WTC11 (cell line): Measurements from ENCODE around the gene FOXO3. TPM values are rescaled to one million over a fixed set of nuclear protein-coding genes. Genes with fewer than 3 reads are reported as not detected.

Source experiments
- ATAC-seq: fragments of 200-7000 bp; cut with Tn5 transposase; 2 replicates; pipeline ENCODE4 v1.10.0; 2021; ENCODE audit warnings: mild to moderate bottlenecking, moderate library complexity
- CTCF ChIA-PET: fragments of 300-600 bp; sonication (Branson Sonifier 250); formaldehyde crosslinking; loops from one replicate; lab custom pipeline; 2021; ENCODE audit warnings: antibody characterized with exemption; lab: Charles Lee
- POLR2A ChIA-PET: fragments of 350-600 bp; sonication (Branson Sonifier 250); formaldehyde crosslinking; loops from one replicate; lab custom pipeline; 2021; ENCODE audit warnings: antibody characterized with exemption; lab: Charles Lee
- DNase-seq: peaks from one replicate; pipeline ENCODE4 v3.0.0; 2021; ENCODE audit warnings: low spot score
- H3K27ac Mint-ChIP-seq: 2 replicates; pipeline ENCODE4 v1.8.0; 2021; ENCODE audit warnings: mixed read lengths
- H3K27me3 Mint-ChIP-seq: 2 replicates; pipeline ENCODE4 v1.8.0; 2021; ENCODE audit warnings: low read depth, mild to moderate bottlenecking, moderate library complexity, mixed read lengths
- H3K36me3 Mint-ChIP-seq: 2 replicates; pipeline ENCODE4 v1.8.0; 2021; ENCODE audit warnings: mixed read lengths
- H3K4me1 Mint-ChIP-seq: 2 replicates; pipeline ENCODE4 v1.8.0; 2022; ENCODE audit warnings: mixed read lengths
- H3K4me3 Mint-ChIP-seq: 2 replicates; pipeline ENCODE4 v1.8.0; 2021; ENCODE audit warnings: mild to moderate bottlenecking, moderate library complexity, mixed read lengths
- H3K9me3 Mint-ChIP-seq: 2 replicates; pipeline ENCODE4 v1.8.0; 2021; ENCODE audit warnings: mixed read lengths
- CREM ChIP-seq: sonication (generic); formaldehyde crosslinking; IDR thresholded peaks from 2 replicates; pipeline ENCODE4 v1.8.1; 2022; ENCODE audit warnings: mild to moderate bottlenecking, missing genetic modification reagents, moderate library complexity
- ESRRA ChIP-seq: sonication (generic); formaldehyde crosslinking; IDR thresholded peaks from 2 replicates; pipeline ENCODE4 v1.8.1; 2022; ENCODE audit warnings: mild to moderate bottlenecking, missing genetic modification reagents, borderline replicate concordance
- JUN ChIP-seq: sonication (generic); formaldehyde crosslinking; IDR thresholded peaks from 2 replicates; pipeline ENCODE4 v1.8.0; 2023; ENCODE audit warnings: mild to moderate bottlenecking, missing genetic modification reagents
- MYBL2 ChIP-seq: sonication (generic); formaldehyde crosslinking; IDR thresholded peaks from 2 replicates; pipeline ENCODE4 v1.8.1; 2023; ENCODE audit warnings: mild to moderate bottlenecking, moderate library complexity, missing genetic modification reagents
- RORB ChIP-seq: fragments of 250-450 bp; sonication (Bioruptor Pico); IDR thresholded peaks from 2 replicates; pipeline ENCODE4 v1.9.0; 2021; ENCODE audit warnings: mild to moderate bottlenecking
- SOX15 ChIP-seq: fragments of 250-450 bp; sonication (Bioruptor Pico); IDR thresholded peaks from 2 replicates; pipeline ENCODE4 v1.9.0; 2021; ENCODE audit warnings: mild to moderate bottlenecking
- TCF7 ChIP-seq: sonication (generic); formaldehyde crosslinking; IDR thresholded peaks from 2 replicates; pipeline ENCODE4 v1.8.0; 2022; ENCODE audit warnings: mild to moderate bottlenecking, low read depth, missing genetic modification reagents, moderate library complexity
- TP53 ChIP-seq: sonication (generic); formaldehyde crosslinking; IDR thresholded peaks from 2 replicates; pipeline ENCODE4 v1.8.1; 2023; ENCODE audit warnings: mild to moderate bottlenecking, missing genetic modification reagents
- ZNF219 ChIP-seq: sonication (generic); formaldehyde crosslinking; IDR thresholded peaks from 2 replicates; pipeline ENCODE4 v1.8.0; 2023; ENCODE audit warnings: missing genetic modification reagents, mild to moderate bottlenecking, borderline replicate concordance
- ZNF423 ChIP-seq: fragments of 250-450 bp; sonication (Bioruptor Pico); IDR thresholded peaks from 2 replicates; pipeline ENCODE4 v2.1.2; 2022; ENCODE audit warnings: mild to moderate bottlenecking, moderate library complexity
- total RNA-seq: library from RNA; stranded (reverse); gene quantifications from 3 replicates; pipeline ENCODE4 v1.2.3, GENCODE V29; 2021
- TF ChIP-seq, protein P1 (sequence below): sonication (generic); formaldehyde crosslinking; IDR thresholded peaks from 2 replicates; pipeline ENCODE4 v1.8.1; 2022; ENCODE audit warnings: mild to moderate bottlenecking, moderate library complexity, missing genetic modification reagents
- TF ChIP-seq, protein P2 (sequence below): sonication (generic); formaldehyde crosslinking; IDR thresholded peaks from 2 replicates; pipeline ENCODE4 v1.8.0; 2022; ENCODE audit warnings: mild to moderate bottlenecking, missing genetic modification reagents
- TF ChIP-seq, protein P3 (sequence below): fragments of 250-450 bp; sonication (Bioruptor Pico); IDR thresholded peaks from 2 replicates; pipeline ENCODE4 v1.8.0; 2021; ENCODE audit warnings: mild to moderate bottlenecking
- TF ChIP-seq, protein P4 (sequence below): sonication (generic); formaldehyde crosslinking; conservative IDR thresholded peaks from 2 replicates; pipeline ENCODE4 v1.8.1; 2023; ENCODE audit warnings: mild to moderate bottlenecking, low read depth, missing genetic modification reagents, moderate library complexity
- TF ChIP-seq, protein P5 (sequence below): sonication (generic); formaldehyde crosslinking; IDR thresholded peaks from 2 replicates; pipeline ENCODE4 v1.8.1; 2022; ENCODE audit warnings: missing genetic modification reagents, borderline replicate concordance
- TF ChIP-seq, protein P6 (sequence below): sonication (generic); formaldehyde crosslinking; IDR thresholded peaks from 2 replicates; pipeline ENCODE4 v1.8.0; 2023; ENCODE audit warnings: missing genetic modification reagents
- TF ChIP-seq, protein P7 (sequence below): sonication (generic); formaldehyde crosslinking; IDR thresholded peaks from 2 replicates; pipeline ENCODE4 v1.8.1; 2022; ENCODE audit warnings: low read depth, missing genetic modification reagents, borderline replicate concordance
- TF ChIP-seq, protein P8 (sequence below): sonication (generic); formaldehyde crosslinking; IDR thresholded peaks from 2 replicates; pipeline ENCODE4 v1.8.1; 2023; ENCODE audit warnings: mild to moderate bottlenecking, missing genetic modification reagents
- TF ChIP-seq, protein P9 (sequence below): sonication (generic); formaldehyde crosslinking; IDR thresholded peaks from 2 replicates; pipeline ENCODE4 v1.8.1; 2023; ENCODE audit warnings: mild to moderate bottlenecking, missing genetic modification reagents

Gene FOXO3
- total RNA-seq, 1 experiment from 2014 or later: 15.6 TPM

DNA sequence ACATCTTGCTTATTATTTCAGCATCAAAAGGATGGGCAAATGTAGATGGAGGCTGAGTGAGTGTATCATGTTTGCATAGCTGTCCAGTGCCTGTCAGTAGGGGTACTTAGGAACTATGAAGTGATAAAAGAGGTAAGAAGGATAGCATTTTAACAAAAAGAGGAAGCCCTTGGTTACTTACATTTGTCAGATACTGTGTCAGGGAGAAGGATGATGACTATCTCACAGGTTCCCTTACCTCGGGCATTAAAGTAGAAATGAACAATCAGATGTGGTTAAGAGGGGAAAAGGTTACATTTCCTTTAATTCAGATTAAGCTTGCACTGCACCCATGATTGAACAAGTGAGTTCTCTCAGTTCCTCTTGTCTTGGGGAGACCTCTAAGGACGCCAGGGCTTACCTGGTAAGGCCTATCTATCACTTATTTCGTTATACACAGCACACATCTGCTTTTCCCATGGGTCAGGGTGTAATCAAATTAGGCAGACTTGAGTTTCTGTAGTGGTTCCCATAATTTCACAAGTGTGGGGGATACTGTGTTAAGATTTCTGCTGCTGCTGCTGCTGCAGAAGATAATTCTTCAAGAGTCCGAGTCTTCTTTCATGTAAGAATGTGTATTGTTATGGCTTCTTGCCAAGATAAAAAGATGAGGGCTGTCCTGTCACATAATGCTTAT, 4.5 kb downstream of the FOXO3 start:
- POLR2A ChIA-PET: interaction anchor here (0.8 kb wide), 1 partner anchor 17 kb away, joined by 4 read pairs; no protein-coding TSS in a partner anchor
- Mint-ChIP-seq H3K27ac (no peak overlapping the region), H3K9me3 (no peaks in the 10 kb centered on the region), H3K27me3 (peaks cover 25% of the 10 kb centered on the region), H3K36me3 (peaks cover 23% of the 10 kb centered on the region), H3K4me3 (no peak overlapping the region)
- DNase-seq (no peak), ATAC-seq (no peak)
- CTCF ChIA-PET: no interaction called here
- TF ChIP-seq SOX15 (no peak), TCF7 (CRISPR knock-in tag) (no peak)
- TF ChIP-seq, all 79 proteins: peak for 0
- peaks cover 39% of the 10 kb centered on the region for H3K4me1 Mint-ChIP-seq

DNA sequence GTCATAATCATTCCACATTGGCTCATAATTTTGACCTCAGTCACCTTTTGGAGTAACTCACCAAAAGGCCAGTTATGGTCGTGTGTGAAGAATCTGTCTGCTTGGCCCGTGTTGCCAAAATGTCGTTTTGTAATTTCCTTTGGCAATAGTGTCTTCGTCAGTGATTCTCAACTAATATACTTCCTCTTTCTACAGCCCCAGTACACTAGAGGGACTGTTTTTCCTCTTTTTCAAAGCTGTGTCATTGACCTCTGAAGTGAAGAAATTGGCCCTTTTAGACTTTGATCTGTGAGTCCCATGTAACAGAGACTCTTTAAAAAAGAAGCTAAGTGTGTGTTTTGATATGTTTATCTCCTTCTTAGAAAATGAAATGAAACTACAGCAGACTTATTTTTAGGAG, 5.2 kb downstream of the FOXO3 start:
- ATAC-seq: no peak
- no peak for DNase-seq
- no peaks in the 10 kb centered on the region for H3K9me3 Mint-ChIP-seq
- ChIA-PET POLR2A (no interaction called here), CTCF (no interaction called here)
- peaks cover 25% of the 10 kb centered on the region for H3K27me3 Mint-ChIP-seq
- peaks cover 27% of the 10 kb centered on the region for H3K36me3 Mint-ChIP-seq
- no peak overlapping the region for H3K27ac Mint-ChIP-seq
- peaks cover 39% of the 10 kb centered on the region for H3K4me1 Mint-ChIP-seq
- H3K4me3 Mint-ChIP-seq: no peak overlapping the region
- TF ChIP-seq ZNF219 (no peak), JUN (no peak), ESRRA (CRISPR knock-in tag) (no peak), CREM (no peak), TP53 (CRISPR knock-in tag) (no peak), RORB (CRISPR knock-in tag) (no peak), ZNF423 (CRISPR knock-in tag) (no peak), MYBL2 (CRISPR knock-in tag) (no peak)
- TF ChIP-seq, protein P1, sequence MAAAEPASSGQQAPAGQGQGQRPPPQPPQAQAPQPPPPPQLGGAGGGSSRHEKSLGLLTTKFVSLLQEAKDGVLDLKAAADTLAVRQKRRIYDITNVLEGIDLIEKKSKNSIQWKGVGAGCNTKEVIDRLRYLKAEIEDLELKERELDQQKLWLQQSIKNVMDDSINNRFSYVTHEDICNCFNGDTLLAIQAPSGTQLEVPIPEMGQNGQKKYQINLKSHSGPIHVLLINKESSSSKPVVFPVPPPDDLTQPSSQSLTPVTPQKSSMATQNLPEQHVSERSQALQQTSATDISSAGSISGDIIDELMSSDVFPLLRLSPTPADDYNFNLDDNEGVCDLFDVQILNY (CRISPR knock-in tag): no peak
- TF ChIP-seq, protein P2, sequence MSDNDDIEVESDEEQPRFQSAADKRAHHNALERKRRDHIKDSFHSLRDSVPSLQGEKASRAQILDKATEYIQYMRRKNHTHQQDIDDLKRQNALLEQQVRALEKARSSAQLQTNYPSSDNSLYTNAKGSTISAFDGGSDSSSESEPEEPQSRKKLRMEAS (CRISPR knock-in tag): no peak
- TF ChIP-seq, protein P3, sequence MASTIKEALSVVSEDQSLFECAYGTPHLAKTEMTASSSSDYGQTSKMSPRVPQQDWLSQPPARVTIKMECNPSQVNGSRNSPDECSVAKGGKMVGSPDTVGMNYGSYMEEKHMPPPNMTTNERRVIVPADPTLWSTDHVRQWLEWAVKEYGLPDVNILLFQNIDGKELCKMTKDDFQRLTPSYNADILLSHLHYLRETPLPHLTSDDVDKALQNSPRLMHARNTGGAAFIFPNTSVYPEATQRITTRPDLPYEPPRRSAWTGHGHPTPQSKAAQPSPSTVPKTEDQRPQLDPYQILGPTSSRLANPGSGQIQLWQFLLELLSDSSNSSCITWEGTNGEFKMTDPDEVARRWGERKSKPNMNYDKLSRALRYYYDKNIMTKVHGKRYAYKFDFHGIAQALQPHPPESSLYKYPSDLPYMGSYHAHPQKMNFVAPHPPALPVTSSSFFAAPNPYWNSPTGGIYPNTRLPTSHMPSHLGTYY: no peak
- TF ChIP-seq, protein P4, sequence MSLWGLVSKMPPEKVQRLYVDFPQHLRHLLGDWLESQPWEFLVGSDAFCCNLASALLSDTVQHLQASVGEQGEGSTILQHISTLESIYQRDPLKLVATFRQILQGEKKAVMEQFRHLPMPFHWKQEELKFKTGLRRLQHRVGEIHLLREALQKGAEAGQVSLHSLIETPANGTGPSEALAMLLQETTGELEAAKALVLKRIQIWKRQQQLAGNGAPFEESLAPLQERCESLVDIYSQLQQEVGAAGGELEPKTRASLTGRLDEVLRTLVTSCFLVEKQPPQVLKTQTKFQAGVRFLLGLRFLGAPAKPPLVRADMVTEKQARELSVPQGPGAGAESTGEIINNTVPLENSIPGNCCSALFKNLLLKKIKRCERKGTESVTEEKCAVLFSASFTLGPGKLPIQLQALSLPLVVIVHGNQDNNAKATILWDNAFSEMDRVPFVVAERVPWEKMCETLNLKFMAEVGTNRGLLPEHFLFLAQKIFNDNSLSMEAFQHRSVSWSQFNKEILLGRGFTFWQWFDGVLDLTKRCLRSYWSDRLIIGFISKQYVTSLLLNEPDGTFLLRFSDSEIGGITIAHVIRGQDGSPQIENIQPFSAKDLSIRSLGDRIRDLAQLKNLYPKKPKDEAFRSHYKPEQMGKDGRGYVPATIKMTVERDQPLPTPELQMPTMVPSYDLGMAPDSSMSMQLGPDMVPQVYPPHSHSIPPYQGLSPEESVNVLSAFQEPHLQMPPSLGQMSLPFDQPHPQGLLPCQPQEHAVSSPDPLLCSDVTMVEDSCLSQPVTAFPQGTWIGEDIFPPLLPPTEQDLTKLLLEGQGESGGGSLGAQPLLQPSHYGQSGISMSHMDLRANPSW (CRISPR knock-in tag): no peak
- TF ChIP-seq, protein P5, sequence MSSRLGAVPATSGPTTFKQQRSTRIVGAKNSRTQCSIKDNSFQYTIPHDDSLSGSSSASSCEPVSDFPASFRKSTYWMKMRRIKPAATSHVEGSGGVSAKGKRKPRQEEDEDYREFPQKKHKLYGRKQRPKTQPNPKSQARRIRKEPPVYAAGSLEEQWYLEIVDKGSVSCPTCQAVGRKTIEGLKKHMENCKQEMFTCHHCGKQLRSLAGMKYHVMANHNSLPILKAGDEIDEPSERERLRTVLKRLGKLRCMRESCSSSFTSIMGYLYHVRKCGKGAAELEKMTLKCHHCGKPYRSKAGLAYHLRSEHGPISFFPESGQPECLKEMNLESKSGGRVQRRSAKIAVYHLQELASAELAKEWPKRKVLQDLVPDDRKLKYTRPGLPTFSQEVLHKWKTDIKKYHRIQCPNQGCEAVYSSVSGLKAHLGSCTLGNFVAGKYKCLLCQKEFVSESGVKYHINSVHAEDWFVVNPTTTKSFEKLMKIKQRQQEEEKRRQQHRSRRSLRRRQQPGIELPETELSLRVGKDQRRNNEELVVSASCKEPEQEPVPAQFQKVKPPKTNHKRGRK: no peak
- TF ChIP-seq, protein P6, sequence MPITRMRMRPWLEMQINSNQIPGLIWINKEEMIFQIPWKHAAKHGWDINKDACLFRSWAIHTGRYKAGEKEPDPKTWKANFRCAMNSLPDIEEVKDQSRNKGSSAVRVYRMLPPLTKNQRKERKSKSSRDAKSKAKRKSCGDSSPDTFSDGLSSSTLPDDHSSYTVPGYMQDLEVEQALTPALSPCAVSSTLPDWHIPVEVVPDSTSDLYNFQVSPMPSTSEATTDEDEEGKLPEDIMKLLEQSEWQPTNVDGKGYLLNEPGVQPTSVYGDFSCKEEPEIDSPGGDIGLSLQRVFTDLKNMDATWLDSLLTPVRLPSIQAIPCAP (CRISPR knock-in tag): no peak
- TF ChIP-seq, protein P7, sequence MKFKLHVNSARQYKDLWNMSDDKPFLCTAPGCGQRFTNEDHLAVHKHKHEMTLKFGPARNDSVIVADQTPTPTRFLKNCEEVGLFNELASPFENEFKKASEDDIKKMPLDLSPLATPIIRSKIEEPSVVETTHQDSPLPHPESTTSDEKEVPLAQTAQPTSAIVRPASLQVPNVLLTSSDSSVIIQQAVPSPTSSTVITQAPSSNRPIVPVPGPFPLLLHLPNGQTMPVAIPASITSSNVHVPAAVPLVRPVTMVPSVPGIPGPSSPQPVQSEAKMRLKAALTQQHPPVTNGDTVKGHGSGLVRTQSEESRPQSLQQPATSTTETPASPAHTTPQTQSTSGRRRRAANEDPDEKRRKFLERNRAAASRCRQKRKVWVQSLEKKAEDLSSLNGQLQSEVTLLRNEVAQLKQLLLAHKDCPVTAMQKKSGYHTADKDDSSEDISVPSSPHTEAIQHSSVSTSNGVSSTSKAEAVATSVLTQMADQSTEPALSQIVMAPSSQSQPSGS (CRISPR knock-in tag): no peak
- TF ChIP-seq, protein P8, sequence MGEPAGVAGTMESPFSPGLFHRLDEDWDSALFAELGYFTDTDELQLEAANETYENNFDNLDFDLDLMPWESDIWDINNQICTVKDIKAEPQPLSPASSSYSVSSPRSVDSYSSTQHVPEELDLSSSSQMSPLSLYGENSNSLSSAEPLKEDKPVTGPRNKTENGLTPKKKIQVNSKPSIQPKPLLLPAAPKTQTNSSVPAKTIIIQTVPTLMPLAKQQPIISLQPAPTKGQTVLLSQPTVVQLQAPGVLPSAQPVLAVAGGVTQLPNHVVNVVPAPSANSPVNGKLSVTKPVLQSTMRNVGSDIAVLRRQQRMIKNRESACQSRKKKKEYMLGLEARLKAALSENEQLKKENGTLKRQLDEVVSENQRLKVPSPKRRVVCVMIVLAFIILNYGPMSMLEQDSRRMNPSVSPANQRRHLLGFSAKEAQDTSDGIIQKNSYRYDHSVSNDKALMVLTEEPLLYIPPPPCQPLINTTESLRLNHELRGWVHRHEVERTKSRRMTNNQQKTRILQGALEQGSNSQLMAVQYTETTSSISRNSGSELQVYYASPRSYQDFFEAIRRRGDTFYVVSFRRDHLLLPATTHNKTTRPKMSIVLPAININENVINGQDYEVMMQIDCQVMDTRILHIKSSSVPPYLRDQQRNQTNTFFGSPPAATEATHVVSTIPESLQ (CRISPR knock-in tag): no peak
- TF ChIP-seq, protein P9, sequence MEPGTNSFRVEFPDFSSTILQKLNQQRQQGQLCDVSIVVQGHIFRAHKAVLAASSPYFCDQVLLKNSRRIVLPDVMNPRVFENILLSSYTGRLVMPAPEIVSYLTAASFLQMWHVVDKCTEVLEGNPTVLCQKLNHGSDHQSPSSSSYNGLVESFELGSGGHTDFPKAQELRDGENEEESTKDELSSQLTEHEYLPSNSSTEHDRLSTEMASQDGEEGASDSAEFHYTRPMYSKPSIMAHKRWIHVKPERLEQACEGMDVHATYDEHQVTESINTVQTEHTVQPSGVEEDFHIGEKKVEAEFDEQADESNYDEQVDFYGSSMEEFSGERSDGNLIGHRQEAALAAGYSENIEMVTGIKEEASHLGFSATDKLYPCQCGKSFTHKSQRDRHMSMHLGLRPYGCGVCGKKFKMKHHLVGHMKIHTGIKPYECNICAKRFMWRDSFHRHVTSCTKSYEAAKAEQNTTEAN: no peak
